K562 (cell line): Measurements from ENCODE around the gene MECR. TPM values are rescaled to one million over a fixed set of nuclear protein-coding genes. Genes with fewer than 3 reads are reported as not detected.

ENCODE experiments used
- CBX2 ChIP-seq: fragments of 200-600 bp; sonication (generic); IDR thresholded peaks from one replicate; pipeline ENCODE4 v1.6.1; 2012; ENCODE audit warnings: mild to moderate bottlenecking, low read length, inconsistent platforms; ENCODE audit not compliant: insufficient read depth, poor library complexity, severe bottlenecking
- ELK3 ChIP-seq: fragments of 450-650 bp; formaldehyde crosslinking; IDR thresholded peaks from 2 replicates; pipeline ENCODE4 v1.4.0; 2020; ENCODE audit warnings: mild to moderate bottlenecking
- EP300 ChIP-seq: IDR thresholded peaks from 2 replicates; pipeline ENCODE4 v1.6.1; 2012; ENCODE audit warnings: low read length, improper control_type of control experiment
- FOXK2 ChIP-seq, 2 experiments: fragments of 450-650 bp; IDR thresholded peaks in 1 of 2; conservative IDR thresholded peaks in 1 of 2; 2 replicates each; pipeline ENCODE4 v1.6.1; 2016; ENCODE audit warnings: low read depth in 2 of 2, mild to moderate bottlenecking in 1 of 2
- KLF16 ChIP-seq: IDR thresholded peaks from 2 replicates; pipeline ENCODE4 v1.6.1; 2016; ENCODE audit warnings: antibody characterized with exemption
- POLR2AphosphoS5 ChIP-seq: IDR thresholded peaks from 2 replicates; pipeline ENCODE4 v1.6.1; 2011; ENCODE audit warnings: mild to moderate bottlenecking, low read depth, low read length, moderate library complexity; ENCODE audit not compliant: control insufficient read depth, insufficient read depth
- TCF7L2 ChIP-seq: fragments of 150-350 bp; IDR thresholded peaks from 2 replicates; pipeline ENCODE4 v1.6.1; 2016; ENCODE audit warnings: low read depth, mild to moderate bottlenecking, low read length, moderate library complexity
- TRIM24 ChIP-seq, 2 experiments: fragments of 450-650 bp; IDR thresholded peaks; 2 replicates each; pipeline ENCODE4 v1.6.1; 2016
- U2AF1 ChIP-seq: fragments of 200-400 bp; formaldehyde crosslinking; optimal IDR thresholded peaks from 2 replicates; pipeline ENCODE3; 2017; ENCODE audit warnings: mild to moderate bottlenecking, low read depth, low read length, moderate library complexity
- WHSC1 ChIP-seq: IDR thresholded peaks from one replicate; pipeline ENCODE4 v1.6.1; 2012; ENCODE audit warnings: low read length, control low read depth, inconsistent platforms
- YBX1 ChIP-seq: fragments of 450-650 bp; IDR thresholded peaks from 2 replicates; pipeline ENCODE4 v1.7.1; 2016; ENCODE audit warnings: mild to moderate bottlenecking
- ZNF764 ChIP-seq: fragments of 250-450 bp; sonication (Bioruptor Pico); IDR thresholded peaks from 2 replicates; pipeline ENCODE4 v1.4.0; 2020; ENCODE audit warnings: low read depth, mild to moderate bottlenecking, moderate library complexity
- ZNF766 ChIP-seq: fragments of 200-800 bp; sonication (Bioruptor generic); conservative IDR thresholded peaks from 2 replicates; pipeline ENCODE4 v1.6.1; 2016; ENCODE audit warnings: missing genetic modification characterization, missing compliant biosample characterization
- polyA plus RNA-seq, 8 experiments: library from polyadenylated mRNA; depleted of rRNA in 4 of 8; stranded (reverse) in 5 of 8; unstranded in 3 of 8; fragments of >200 nt; fragmentation: Nextera tagmentation in 2 of 8; fragmentation: Illumina TruSeq in 1 of 8; extraction: Ambion mirVana in 2 of 8; extraction: Trizol in 1 of 8; gene quantifications; 2 replicates each; pipeline versions ENCODE4 v1.2.1 to v1.2.3, GENCODE V29; 2011 to 2014; ENCODE audit warnings: inconsistent platforms in 1 of 8, missing spikeins in 1 of 8
- total RNA-seq, 7 experiments: library from RNA; depleted of rRNA in 6 of 7; stranded (reverse); fragments of >200 nt in 6 of 7; fragmentation: Illumina TruSeq in 2 of 7; extraction: Trizol in 2 of 7; gene quantifications; 2 replicates each; pipeline versions ENCODE4 v1.2.1 to v1.2.3, GENCODE V29; 2011 to 2021; ENCODE audit warnings: low replicate concordance in 1 of 7
- TF ChIP-seq, protein P1 (sequence below): sonication (generic); formaldehyde crosslinking; IDR thresholded peaks from 2 replicates; pipeline ENCODE4 v1.8.1; 2023; ENCODE audit warnings: missing genetic modification reagents, mild to moderate bottlenecking, borderline replicate concordance
- TF ChIP-seq, protein P2 (sequence below): sonication (generic); formaldehyde crosslinking; IDR thresholded peaks from 2 replicates; pipeline ENCODE4 v1.8.0; 2023; ENCODE audit warnings: missing genetic modification reagents, mild to moderate bottlenecking, borderline replicate concordance
- TF ChIP-seq, protein P3 (sequence below): fragments of 250-450 bp; sonication (Bioruptor Pico); IDR thresholded peaks from 2 replicates; pipeline ENCODE4 v1.8.0; 2021; ENCODE audit warnings: moderate library complexity, mild to moderate bottlenecking, inconsistent platforms

Gene MECR
- total and polyA plus RNA-seq, 9 of the 15 experiments (the other 6 are each of a cell fraction or from before 2014, with no cell fraction given) = 10.4 to 58.6 (median 42.9) TPM

DNA sequence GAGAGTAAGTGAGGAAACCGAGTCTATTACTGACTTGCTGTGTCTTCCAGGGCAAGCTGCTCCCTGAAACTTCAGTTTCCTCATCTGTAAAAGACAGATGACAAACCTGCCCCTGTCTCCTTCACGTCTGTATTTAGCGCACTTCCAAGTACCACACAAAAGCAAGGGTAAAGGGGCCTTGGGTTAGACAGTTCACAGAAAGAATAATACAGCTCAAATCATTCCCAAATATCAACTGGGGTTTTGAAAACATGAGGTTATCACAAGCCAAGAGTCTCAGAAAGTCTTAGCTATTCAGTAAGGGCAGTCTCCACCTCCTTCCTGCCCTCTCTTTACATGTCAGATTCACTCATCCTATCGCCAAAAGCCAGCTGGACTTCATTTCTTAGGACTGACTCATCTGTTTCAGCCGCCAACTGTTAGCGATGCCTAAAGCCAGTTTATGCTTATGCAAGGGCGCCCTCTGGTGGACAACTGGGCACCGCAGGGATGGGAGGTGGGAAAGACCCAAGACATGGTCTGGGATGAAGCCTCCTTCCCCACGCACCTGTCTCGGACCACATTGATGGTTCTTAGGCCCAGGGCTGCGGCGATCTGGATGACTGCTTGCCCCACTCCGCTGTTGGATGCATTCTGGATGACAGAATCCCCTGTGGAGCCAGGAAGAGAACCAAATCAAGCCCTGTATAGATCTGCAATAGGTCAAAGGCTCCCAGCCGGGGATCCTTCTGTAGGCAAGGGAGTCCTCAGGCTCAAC, 28.0 kb downstream of the MECR start (continued):
- TF ChIP-seq, protein P1, sequence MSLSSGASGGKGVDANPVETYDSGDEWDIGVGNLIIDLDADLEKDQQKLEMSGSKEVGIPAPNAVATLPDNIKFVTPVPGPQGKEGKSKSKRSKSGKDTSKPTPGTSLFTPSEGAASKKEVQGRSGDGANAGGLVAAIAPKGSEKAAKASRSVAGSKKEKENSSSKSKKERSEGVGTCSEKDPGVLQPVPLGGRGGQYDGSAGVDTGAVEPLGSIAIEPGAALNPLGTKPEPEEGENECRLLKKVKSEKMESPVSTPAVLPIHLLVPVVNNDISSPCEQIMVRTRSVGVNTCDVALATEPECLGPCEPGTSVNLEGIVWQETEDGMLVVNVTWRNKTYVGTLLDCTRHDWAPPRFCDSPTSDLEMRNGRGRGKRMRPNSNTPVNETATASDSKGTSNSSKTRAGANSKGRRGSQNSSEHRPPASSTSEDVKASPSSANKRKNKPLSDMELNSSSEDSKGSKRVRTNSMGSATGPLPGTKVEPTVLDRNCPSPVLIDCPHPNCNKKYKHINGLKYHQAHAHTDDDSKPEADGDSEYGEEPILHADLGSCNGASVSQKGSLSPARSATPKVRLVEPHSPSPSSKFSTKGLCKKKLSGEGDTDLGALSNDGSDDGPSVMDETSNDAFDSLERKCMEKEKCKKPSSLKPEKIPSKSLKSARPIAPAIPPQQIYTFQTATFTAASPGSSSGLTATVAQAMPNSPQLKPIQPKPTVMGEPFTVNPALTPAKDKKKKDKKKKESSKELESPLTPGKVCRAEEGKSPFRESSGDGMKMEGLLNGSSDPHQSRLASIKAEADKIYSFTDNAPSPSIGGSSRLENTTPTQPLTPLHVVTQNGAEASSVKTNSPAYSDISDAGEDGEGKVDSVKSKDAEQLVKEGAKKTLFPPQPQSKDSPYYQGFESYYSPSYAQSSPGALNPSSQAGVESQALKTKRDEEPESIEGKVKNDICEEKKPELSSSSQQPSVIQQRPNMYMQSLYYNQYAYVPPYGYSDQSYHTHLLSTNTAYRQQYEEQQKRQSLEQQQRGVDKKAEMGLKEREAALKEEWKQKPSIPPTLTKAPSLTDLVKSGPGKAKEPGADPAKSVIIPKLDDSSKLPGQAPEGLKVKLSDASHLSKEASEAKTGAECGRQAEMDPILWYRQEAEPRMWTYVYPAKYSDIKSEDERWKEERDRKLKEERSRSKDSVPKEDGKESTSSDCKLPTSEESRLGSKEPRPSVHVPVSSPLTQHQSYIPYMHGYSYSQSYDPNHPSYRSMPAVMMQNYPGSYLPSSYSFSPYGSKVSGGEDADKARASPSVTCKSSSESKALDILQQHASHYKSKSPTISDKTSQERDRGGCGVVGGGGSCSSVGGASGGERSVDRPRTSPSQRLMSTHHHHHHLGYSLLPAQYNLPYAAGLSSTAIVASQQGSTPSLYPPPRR (CRISPR knock-in tag) = no peak
- TF ChIP-seq TRIM24 (IDR thresholded peaks at IDR 0.05) (peak; percentile 38 to 72; a peak in 3 of 4 replicates), ZNF764 (CRISPR knock-in tag) (no peak), ELK3 (CRISPR knock-in tag) (no peak), U2AF1 (no peak), WHSC1 (no peak), ZNF766 (CRISPR knock-in tag) (peak; percentile 31; the same call in 1 of the 2 replicates), KLF16 (peak; percentile 69), EP300 (peak; percentile 92), POLR2AphosphoS5 (peak; percentile 79), YBX1 (no peak), CBX2 (no peak), FOXK2 (conservative IDR thresholded peaks at IDR 0.05 in 1 of 2, IDR thresholded peaks at IDR 0.05 in 1 of 2; ENCODE audit: low read depth in 2 of 2) (peak; percentile 72 to 78), TCF7L2 (no peak)
- TF ChIP-seq, protein P2, sequence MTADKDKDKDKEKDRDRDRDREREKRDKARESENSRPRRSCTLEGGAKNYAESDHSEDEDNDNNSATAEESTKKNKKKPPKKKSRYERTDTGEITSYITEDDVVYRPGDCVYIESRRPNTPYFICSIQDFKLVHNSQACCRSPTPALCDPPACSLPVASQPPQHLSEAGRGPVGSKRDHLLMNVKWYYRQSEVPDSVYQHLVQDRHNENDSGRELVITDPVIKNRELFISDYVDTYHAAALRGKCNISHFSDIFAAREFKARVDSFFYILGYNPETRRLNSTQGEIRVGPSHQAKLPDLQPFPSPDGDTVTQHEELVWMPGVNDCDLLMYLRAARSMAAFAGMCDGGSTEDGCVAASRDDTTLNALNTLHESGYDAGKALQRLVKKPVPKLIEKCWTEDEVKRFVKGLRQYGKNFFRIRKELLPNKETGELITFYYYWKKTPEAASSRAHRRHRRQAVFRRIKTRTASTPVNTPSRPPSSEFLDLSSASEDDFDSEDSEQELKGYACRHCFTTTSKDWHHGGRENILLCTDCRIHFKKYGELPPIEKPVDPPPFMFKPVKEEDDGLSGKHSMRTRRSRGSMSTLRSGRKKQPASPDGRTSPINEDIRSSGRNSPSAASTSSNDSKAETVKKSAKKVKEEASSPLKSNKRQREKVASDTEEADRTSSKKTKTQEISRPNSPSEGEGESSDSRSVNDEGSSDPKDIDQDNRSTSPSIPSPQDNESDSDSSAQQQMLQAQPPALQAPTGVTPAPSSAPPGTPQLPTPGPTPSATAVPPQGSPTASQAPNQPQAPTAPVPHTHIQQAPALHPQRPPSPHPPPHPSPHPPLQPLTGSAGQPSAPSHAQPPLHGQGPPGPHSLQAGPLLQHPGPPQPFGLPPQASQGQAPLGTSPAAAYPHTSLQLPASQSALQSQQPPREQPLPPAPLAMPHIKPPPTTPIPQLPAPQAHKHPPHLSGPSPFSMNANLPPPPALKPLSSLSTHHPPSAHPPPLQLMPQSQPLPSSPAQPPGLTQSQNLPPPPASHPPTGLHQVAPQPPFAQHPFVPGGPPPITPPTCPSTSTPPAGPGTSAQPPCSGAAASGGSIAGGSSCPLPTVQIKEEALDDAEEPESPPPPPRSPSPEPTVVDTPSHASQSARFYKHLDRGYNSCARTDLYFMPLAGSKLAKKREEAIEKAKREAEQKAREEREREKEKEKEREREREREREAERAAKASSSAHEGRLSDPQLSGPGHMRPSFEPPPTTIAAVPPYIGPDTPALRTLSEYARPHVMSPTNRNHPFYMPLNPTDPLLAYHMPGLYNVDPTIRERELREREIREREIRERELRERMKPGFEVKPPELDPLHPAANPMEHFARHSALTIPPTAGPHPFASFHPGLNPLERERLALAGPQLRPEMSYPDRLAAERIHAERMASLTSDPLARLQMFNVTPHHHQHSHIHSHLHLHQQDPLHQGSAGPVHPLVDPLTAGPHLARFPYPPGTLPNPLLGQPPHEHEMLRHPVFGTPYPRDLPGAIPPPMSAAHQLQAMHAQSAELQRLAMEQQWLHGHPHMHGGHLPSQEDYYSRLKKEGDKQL = no peak
- TF ChIP-seq, protein P3, sequence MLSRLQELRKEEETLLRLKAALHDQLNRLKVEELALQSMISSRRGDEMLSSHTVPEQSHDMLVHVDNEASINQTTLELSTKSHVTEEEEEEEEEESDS (CRISPR knock-in tag) = no peak
